Measurements from ENCODE around the gene RBFOX2.
A peak's percentile ranks its signal among the peaks of the same experiment; 100 is the strongest.

Gene RBFOX2

GRCh38 chr22:36069368-36069767 is 40.7 kb upstream of the RBFOX2 start:
- Histone ChIP-seq H3K4me3 (ENCODE audit: low read depth, low read length) (no peak overlapping the region), H3K36me3 (no peaks in the 10 kb centered on the region), H3K27me3 (ENCODE audit: insufficient read depth, low read depth, severe bottlenecking) (peaks cover 48% of the 10 kb centered on the region), H3K27ac (no peak overlapping the region), H3K9me3 (ENCODE audit: severe bottlenecking) (peaks cover 3% of the 10 kb centered on the region)
- TF ChIP-seq, protein P1, sequence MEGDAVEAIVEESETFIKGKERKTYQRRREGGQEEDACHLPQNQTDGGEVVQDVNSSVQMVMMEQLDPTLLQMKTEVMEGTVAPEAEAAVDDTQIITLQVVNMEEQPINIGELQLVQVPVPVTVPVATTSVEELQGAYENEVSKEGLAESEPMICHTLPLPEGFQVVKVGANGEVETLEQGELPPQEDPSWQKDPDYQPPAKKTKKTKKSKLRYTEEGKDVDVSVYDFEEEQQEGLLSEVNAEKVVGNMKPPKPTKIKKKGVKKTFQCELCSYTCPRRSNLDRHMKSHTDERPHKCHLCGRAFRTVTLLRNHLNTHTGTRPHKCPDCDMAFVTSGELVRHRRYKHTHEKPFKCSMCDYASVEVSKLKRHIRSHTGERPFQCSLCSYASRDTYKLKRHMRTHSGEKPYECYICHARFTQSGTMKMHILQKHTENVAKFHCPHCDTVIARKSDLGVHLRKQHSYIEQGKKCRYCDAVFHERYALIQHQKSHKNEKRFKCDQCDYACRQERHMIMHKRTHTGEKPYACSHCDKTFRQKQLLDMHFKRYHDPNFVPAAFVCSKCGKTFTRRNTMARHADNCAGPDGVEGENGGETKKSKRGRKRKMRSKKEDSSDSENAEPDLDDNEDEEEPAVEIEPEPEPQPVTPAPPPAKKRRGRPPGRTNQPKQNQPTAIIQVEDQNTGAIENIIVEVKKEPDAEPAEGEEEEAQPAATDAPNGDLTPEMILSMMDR (IDR thresholded peaks at IDR 0.05; ENCODE audit: low read depth, low read length): no peak
- no peak for DNase-seq

- H3K36me3 ChIP-seq: no peaks in the 10 kb centered on the region
- H3K27ac ChIP-seq: no peak overlapping the region
- DNase-seq: peak; percentile 24
- no peak overlapping the region for H3K4me3 ChIP-seq (ENCODE audit: low read depth, low read length)
- H3K9me3 ChIP-seq (ENCODE audit: severe bottlenecking): peaks cover 3% of the 10 kb centered on the region
- H3K27me3 ChIP-seq (ENCODE audit: insufficient read depth, low read depth, severe bottlenecking): peaks cover 52% of the 10 kb centered on the region
- TF ChIP-seq, protein P1 (IDR thresholded peaks at IDR 0.05; ENCODE audit: low read depth, low read length): no peak
These were observed 40.2 kb upstream of the RBFOX2 start for GRCh38 chr22:36068776-36069344.

DNA sequence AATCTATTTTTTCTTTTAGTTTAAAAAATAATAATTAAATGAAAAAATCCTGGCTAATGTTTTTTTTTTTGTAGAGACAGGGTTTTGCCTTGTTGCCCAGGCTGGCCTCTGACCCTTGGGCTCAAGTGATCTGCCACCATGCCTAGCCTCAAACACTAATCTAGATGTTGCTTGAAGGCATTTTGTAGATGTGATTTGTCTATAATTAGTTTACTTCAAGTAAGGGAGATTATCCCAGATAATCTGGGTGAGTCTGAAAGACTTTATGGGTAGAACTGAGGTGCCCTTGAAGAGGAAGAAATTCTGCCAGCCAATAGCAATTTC is 38.6 kb upstream of the RBFOX2 start:
- TF ChIP-seq, protein P1 (IDR thresholded peaks at IDR 0.05; ENCODE audit: low read depth, low read length): no peak
- Histone ChIP-seq H3K27ac (no peak overlapping the region), H3K4me3 (ENCODE audit: low read depth, low read length) (no peak overlapping the region), H3K27me3 (ENCODE audit: insufficient read depth, low read depth, severe bottlenecking) (peaks cover 60% of the 10 kb centered on the region), H3K36me3 (no peaks in the 10 kb centered on the region), H3K9me3 (ENCODE audit: severe bottlenecking) (peaks cover 3% of the 10 kb centered on the region)
- DNase-seq: peak; percentile 15

GRCh38 chr22:36065775-36066544 is 37.3 kb upstream of the RBFOX2 start:
- peak overlapping the region; percentile 31 for H3K4me3 ChIP-seq (ENCODE audit: low read depth, low read length)
- TF ChIP-seq, protein P1 (IDR thresholded peaks at IDR 0.05; ENCODE audit: low read depth, low read length): peak; percentile 78
- no peaks in the 10 kb centered on the region for H3K36me3 ChIP-seq
- H3K27me3 ChIP-seq (ENCODE audit: insufficient read depth, low read depth, severe bottlenecking): peaks cover 62% of the 10 kb centered on the region
- DNase-seq: peak; percentile 71
- peaks cover 1% of the 10 kb centered on the region for H3K9me3 ChIP-seq (ENCODE audit: severe bottlenecking)
- H3K27ac ChIP-seq: no peak overlapping the region

GRCh38 chr22:36065462-36065774 is 36.8 kb upstream of the RBFOX2 start:
- H3K36me3 ChIP-seq: no peaks in the 10 kb centered on the region
- DNase-seq: no peak
- no peaks in the 10 kb centered on the region for H3K9me3 ChIP-seq (ENCODE audit: severe bottlenecking)
- peak overlapping the region; percentile 31 for H3K4me3 ChIP-seq (ENCODE audit: low read depth, low read length)
- H3K27me3 ChIP-seq (ENCODE audit: insufficient read depth, low read depth, severe bottlenecking): peaks cover 62% of the 10 kb centered on the region
- H3K27ac ChIP-seq: no peak overlapping the region
- TF ChIP-seq, protein P1 (IDR thresholded peaks at IDR 0.05; ENCODE audit: low read depth, low read length): no peak

DNA sequence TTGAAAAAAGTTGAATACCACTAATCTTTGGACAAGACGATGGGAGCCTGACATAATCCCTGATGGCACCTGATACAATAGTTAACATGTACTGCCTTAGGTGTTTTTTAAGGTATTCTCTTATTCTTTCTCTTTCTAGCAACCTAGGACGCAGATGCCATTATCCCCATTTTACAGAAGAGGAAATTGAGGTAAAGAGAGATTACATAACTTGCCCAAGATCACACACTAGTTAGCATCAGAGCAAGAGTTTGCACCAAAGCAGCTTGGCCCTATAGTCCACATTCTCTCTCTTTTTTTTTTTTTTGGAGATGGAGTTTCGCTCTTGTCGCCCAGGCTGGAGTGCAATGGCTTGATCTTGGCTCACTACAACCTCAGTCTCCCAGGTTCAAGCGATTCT is 35.7 kb upstream of the RBFOX2 start:
- Histone ChIP-seq H3K27me3 (ENCODE audit: insufficient read depth, low read depth, severe bottlenecking) (peaks cover 57% of the 10 kb centered on the region), H3K4me3 (ENCODE audit: low read depth, low read length) (no peak overlapping the region), H3K27ac (no peak overlapping the region), H3K9me3 (ENCODE audit: severe bottlenecking) (no peaks in the 10 kb centered on the region), H3K36me3 (no peaks in the 10 kb centered on the region)
- TF ChIP-seq, protein P1 (IDR thresholded peaks at IDR 0.05; ENCODE audit: low read depth, low read length): no peak
- DNase-seq: no peak
